B cell (primary cell): ENCODE measurements around the gene ACY1. TPM values are rescaled to one million over a fixed set of nuclear protein-coding genes. Genes with fewer than 3 reads are reported as not detected.

ENCODE experiments used
- ATAC-seq: fragments of 200-7000 bp; cut with Tn5 transposase; one replicate; pipeline ENCODE4 v1.10.0; 2021; ENCODE audit warnings: low read depth, mild to moderate bottlenecking, moderate number of reproducible peaks, moderate library complexity
- CTCF ChIA-PET: fragments of 350-600 bp; sonication (Branson Sonifier 250); formaldehyde crosslinking; loops from one replicate; lab custom pipeline; 2021; ENCODE audit warnings: antibody characterized with exemption, inconsistent platforms; lab: Charles Lee
- POLR2A ChIA-PET: fragments of 350-600 bp; sonication (Branson Sonifier 250); formaldehyde crosslinking; loops from one replicate; lab custom pipeline; 2021; ENCODE audit warnings: antibody characterized with exemption; lab: Charles Lee
- DNase-seq: peaks from one replicate; pipeline ENCODE4 v3.0.0; 2013
- H2AFZ ChIP-seq: 2 replicates; pipeline ENCODE4 v1.6.1; 2012; ENCODE audit warnings: mild to moderate bottlenecking, low read depth, low read length; ENCODE audit not compliant: insufficient read depth, poor library complexity, severe bottlenecking
- H3K27ac ChIP-seq, 2 donors: 1 replicate in 1 of 2; 2 replicates in 1 of 2; pipeline ENCODE4 v1.5.1; 2012 to 2013; ENCODE audit warnings: low read length in 2 of 2, mild to moderate bottlenecking in 2 of 2, moderate library complexity in 1 of 2
- H3K27me3 ChIP-seq, 4 experiments: fragments of 200-600 bp in 1 of 4; sonication (generic) in 1 of 4; replicated peaks in 1 of 4; 1 replicate in 2 of 4; 2 replicates in 2 of 4; pipeline versions ENCODE4 v1.6.1 to v1.7.0; 2013 to 2016; ENCODE audit warnings: low read length in 3 of 4, mild to moderate bottlenecking in 2 of 4, mixed read lengths in 1 of 4, moderate library complexity in 1 of 4; ENCODE audit not compliant: insufficient read depth in 4 of 4, control insufficient read depth in 3 of 4; ENCODE audit errors: control extremely low read depth in 1 of 4
- H3K36me3 ChIP-seq, 2 experiments: replicated peaks in 1 of 2; 1 replicate in 1 of 2; 2 replicates in 1 of 2; pipeline versions ENCODE4 v1.6.1 to v1.7.1; 2013; ENCODE audit warnings: low read length in 1 of 2; ENCODE audit not compliant: insufficient read depth in 2 of 2, control insufficient read depth in 1 of 2; ENCODE audit errors: control extremely low read depth in 1 of 2, extremely low read depth in 1 of 2
- H3K4me1 ChIP-seq, 2 donors: fragments of 200-600 bp in 1 of 2; sonication (generic) in 1 of 2; 1 replicate in 1 of 2; 2 replicates in 1 of 2; pipeline versions ENCODE4 v1.5.1 to v1.6.1; 2013 to 2017; ENCODE audit warnings: low read length in 2 of 2; ENCODE audit not compliant: control insufficient read depth in 2 of 2, insufficient read depth in 2 of 2
- H3K4me2 ChIP-seq: replicated peaks from 2 replicates; pipeline ENCODE3; 2012; ENCODE audit warnings: mild to moderate bottlenecking, low read depth, low read length; ENCODE audit not compliant: poor library complexity, severe bottlenecking
- H3K4me3 ChIP-seq, 5 experiments: fragments of 200-600 bp in 1 of 5; sonication (generic) in 1 of 5; 1 replicate in 3 of 5; 2 replicates in 2 of 5; pipeline versions ENCODE4 v1.5.1 to v1.7.0; 2011 to 2016; ENCODE audit warnings: low read length in 4 of 5, mild to moderate bottlenecking in 4 of 5, low read depth in 2 of 5, control low read depth in 1 of 5, moderate library complexity in 1 of 5; ENCODE audit not compliant: insufficient read depth in 1 of 5; ENCODE audit errors: control extremely low read depth in 1 of 5, extremely low read depth in 1 of 5
- H3K79me2 ChIP-seq: fragments of 200-600 bp; sonication (generic); one replicate; pipeline ENCODE4 v1.6.0; 2016; ENCODE audit warnings: low read length; ENCODE audit not compliant: control insufficient read depth, insufficient read depth
- H3K9ac ChIP-seq: fragments of 200-600 bp; sonication (generic); 2 replicates; pipeline ENCODE4 v1.6.1; 2017; ENCODE audit warnings: mild to moderate bottlenecking, low read length, moderate library complexity
- H3K9me3 ChIP-seq, 3 donors: one replicate each; pipeline versions ENCODE4 v1.6.1 to v1.7.1; 2013; ENCODE audit warnings: low read length in 2 of 3; ENCODE audit not compliant: control insufficient read depth in 2 of 3, insufficient read depth in 1 of 3; ENCODE audit errors: control extremely low read depth in 1 of 3
- H4K20me1 ChIP-seq: 2 replicates; pipeline ENCODE4 v1.6.0; 2012; ENCODE audit warnings: mild to moderate bottlenecking, low read length; ENCODE audit not compliant: insufficient read depth, control insufficient read depth, poor library complexity, severe bottlenecking
- H3K27ac Mint-ChIP-seq: one replicate; pipeline ENCODE4 v1.8.0; 2021; ENCODE audit warnings: mixed read lengths
- H3K27me3 Mint-ChIP-seq: one replicate; pipeline ENCODE4 v1.8.0; 2021; ENCODE audit warnings: mixed read lengths
- H3K4me1 Mint-ChIP-seq: one replicate; pipeline ENCODE4 v1.8.0; 2021; ENCODE audit warnings: mixed read lengths
- H3K4me3 Mint-ChIP-seq: one replicate; pipeline ENCODE4 v1.8.0; 2021; ENCODE audit warnings: mixed read lengths
- H3K9me3 Mint-ChIP-seq: one replicate; pipeline ENCODE4 v1.8.0; 2022; ENCODE audit warnings: mixed read lengths; ENCODE audit not compliant: insufficient read depth
- CTCF ChIP-seq: fragments of 200-600 bp; IDR thresholded peaks from one replicate; pipeline ENCODE4 v1.8.0; 2022; ENCODE audit warnings: antibody characterized with exemption, mild to moderate bottlenecking
- EZH2 ChIP-seq: IDR thresholded peaks from 2 replicates; pipeline ENCODE4 v1.6.1; 2012; ENCODE audit warnings: borderline replicate concordance, low read depth, mild to moderate bottlenecking, moderate library complexity, low read length; ENCODE audit not compliant: insufficient read depth, poor library complexity, severe bottlenecking
- WGBS: methylation state at CpG from one replicate; pipeline ENCODE4 v1.1.5; 2013; ENCODE audit warnings: missing lambda C conversion rate; ENCODE audit not compliant: insufficient coverage; 5-methylcytosine and 5-hydroxymethylcytosine counted together
- intact Hi-C: fragments of 100-400 bp; cut with micrococcal nuclease; formaldehyde crosslinking; loops from one replicate; pipeline ENCODE4 v1.10.0; 2022
- polyA plus RNA-seq: library from polyadenylated mRNA; depleted of rRNA; stranded (reverse); fragments of >200 nt; gene quantifications from 2 replicates; pipeline ENCODE4 v1.2.3, GENCODE V29; 2012
- total RNA-seq, 2 donors: library from RNA; stranded (reverse); fragments of 120-200 nt in 1 of 2; gene quantifications; 1 replicate in 1 of 2; 2 replicates in 1 of 2; pipeline versions ENCODE4 v1.2.3 to v1.2.4, GENCODE V29; 2013 to 2022

Gene ACY1
- total and polyA plus RNA-seq, 2 donors (not counting 1 experiment from before 2014, with no cell fraction given): 14.6 to 26.2 TPM

GRCh38 chr3:51943451-51944391, 39.6 kb upstream of the ACY1 start:
- Histone ChIP-seq H3K4me3 (no peak overlapping the region), H3K79me2 (peaks cover 21% of the 10 kb centered on the region), H4K20me1 (no peaks in the 10 kb centered on the region), H2AFZ (peak overlapping the region; percentile 92), H3K36me3 (peaks cover 0 to 10% of the 10 kb centered on the region in 2 experiments), H3K9ac (no peak overlapping the region), H3K4me2 (peak overlapping the region; percentile 96), H3K9me3 (no peaks in the 10 kb centered on the region), H3K27me3 (no peaks in the 10 kb centered on the region), H3K4me1 (peaks cover 22 to 26% of the 10 kb centered on the region in 2 donors), H3K27ac (no peak overlapping the region)
- Mint-ChIP-seq H3K27me3 (no peaks in the 10 kb centered on the region), H3K9me3 (no peaks in the 10 kb centered on the region), H3K27ac (peak overlapping the region; percentile 59), H3K4me1 (peaks cover 36% of the 10 kb centered on the region), H3K4me3 (peak overlapping the region; percentile 95)
- no peak for TF ChIP-seq EZH2
- no peak for TF ChIP-seq CTCF
- peak; percentile 30 for DNase-seq
- ATAC-seq: no peak
- 96% methylated on average over 21 of the region's 21 CpGs for WGBS
- CTCF ChIA-PET: interaction anchor here (0.8 to 3.4 kb wide), 7 partner anchors 19 to 217 kb away, joined by 3 to 45 read pairs (median 6); partner anchors contain the start of genes ABHD14A, ABHD14B and PCBP4
- POLR2A ChIA-PET: interaction anchor here (0.6 to 2.5 kb wide), 2 partner anchors 30 to 512 kb away, joined by 3 to 13 read pairs; partner anchors contain the start of genes ABHD14A, ABHD14B and NISCH
- intact Hi-C loops: loop anchor here (5.0 kb wide), 2 partner anchors 261 to 556 kb away; partner anchors contain the start of gene MANF
